Neutrophil (primary cell): ENCODE measurements around the gene RALGAPA2.

Experiments used
- H3K27ac ChIP-seq: fragments of 200-600 bp; sonication (generic); 2 replicates; pipeline ENCODE4 v1.5.1; 2016; ENCODE audit warnings: mild to moderate bottlenecking, moderate library complexity
- H3K27me3 ChIP-seq: fragments of 200-600 bp; sonication (generic); 2 replicates; pipeline ENCODE4 v1.6.0; 2016; ENCODE audit warnings: mild to moderate bottlenecking
- H3K36me3 ChIP-seq: fragments of 200-600 bp; sonication (generic); 2 replicates; pipeline ENCODE4 v1.5.1; 2017
- H3K4me1 ChIP-seq, 2 experiments: fragments of 200-600 bp in 1 of 2; sonication (generic) in 1 of 2; 1 replicate in 1 of 2; 2 replicates in 1 of 2; pipeline versions ENCODE4 v1.5.1 to v1.6.1; 2013 to 2016; ENCODE audit warnings: low read depth in 1 of 2, low read length in 1 of 2, mild to moderate bottlenecking in 1 of 2, moderate library complexity in 1 of 2; ENCODE audit not compliant: control insufficient read depth in 1 of 2, insufficient read depth in 1 of 2
- H3K4me3 ChIP-seq, 2 experiments: fragments of 200-600 bp in 1 of 2; sonication (generic) in 1 of 2; 1 replicate in 1 of 2; 2 replicates in 1 of 2; pipeline ENCODE4 v1.5.1; 2013 to 2016; ENCODE audit warnings: low read depth in 1 of 2, low read length in 1 of 2, mild to moderate bottlenecking in 1 of 2, moderate library complexity in 1 of 2
- H3K9me3 ChIP-seq: fragments of 200-600 bp; sonication (generic); 2 replicates; pipeline ENCODE4 v1.5.1; 2016
- CTCF ChIP-seq: fragments of 200-600 bp; sonication (generic); IDR thresholded peaks from 2 replicates; pipeline ENCODE4 v1.5.1; 2016; ENCODE audit warnings: antibody characterized with exemption

Gene RALGAPA2

DNA sequence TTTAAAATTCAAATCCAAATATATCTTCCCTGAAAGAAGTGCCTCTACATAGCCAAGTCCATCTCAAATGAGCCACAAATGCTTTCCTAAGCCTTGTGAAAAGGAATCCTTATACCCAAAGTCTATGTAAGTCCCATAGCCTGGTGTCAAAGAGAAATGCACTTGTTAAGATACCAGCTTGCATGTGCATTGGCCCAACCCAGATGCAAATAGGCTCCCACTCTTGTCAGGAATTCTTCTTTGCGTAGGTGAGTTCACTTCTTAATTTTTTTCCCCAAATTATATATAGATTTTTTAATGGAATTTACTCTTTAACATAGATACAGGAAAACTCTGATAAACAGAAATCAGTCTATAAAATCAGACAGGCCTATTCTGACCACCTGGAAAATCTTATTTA lies 105.6 kb downstream of the RALGAPA2 start:
- Histone ChIP-seq H3K9me3 (no peaks in the 10 kb centered on the region), H3K4me1 (no peaks in the 10 kb centered on the region), H3K4me3 (no peak overlapping the region), H3K36me3 (peaks cover 69% of the 10 kb centered on the region), H3K27ac (no peak overlapping the region), H3K27me3 (no peaks in the 10 kb centered on the region)
- no peak for TF ChIP-seq CTCF

DNA sequence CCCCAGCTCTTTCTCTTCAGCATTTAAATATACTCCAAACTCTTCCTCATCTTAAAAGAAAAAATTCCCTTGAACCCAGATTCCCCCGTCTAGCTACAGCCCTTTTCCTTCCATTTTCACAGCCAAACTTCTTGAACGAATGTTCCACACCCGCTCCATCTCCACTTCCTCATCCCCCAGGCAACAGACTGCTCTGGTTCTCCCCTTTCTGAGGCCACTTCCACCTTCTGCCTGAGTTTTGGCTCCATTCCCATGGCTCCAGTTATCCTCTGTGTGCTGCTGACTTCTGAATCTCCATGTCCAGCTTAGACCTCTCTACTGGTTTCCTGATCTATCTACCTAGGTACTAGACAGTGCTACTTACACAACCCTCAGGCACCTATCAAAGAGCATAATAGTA lies 106.4 kb downstream of the RALGAPA2 start:
- Histone ChIP-seq H3K9me3 (no peaks in the 10 kb centered on the region), H3K4me3 (no peak overlapping the region), H3K27ac (no peak overlapping the region), H3K4me1 (no peaks in the 10 kb centered on the region), H3K27me3 (no peaks in the 10 kb centered on the region), H3K36me3 (peaks cover 70% of the 10 kb centered on the region)
- TF ChIP-seq CTCF, result no peak

DNA sequence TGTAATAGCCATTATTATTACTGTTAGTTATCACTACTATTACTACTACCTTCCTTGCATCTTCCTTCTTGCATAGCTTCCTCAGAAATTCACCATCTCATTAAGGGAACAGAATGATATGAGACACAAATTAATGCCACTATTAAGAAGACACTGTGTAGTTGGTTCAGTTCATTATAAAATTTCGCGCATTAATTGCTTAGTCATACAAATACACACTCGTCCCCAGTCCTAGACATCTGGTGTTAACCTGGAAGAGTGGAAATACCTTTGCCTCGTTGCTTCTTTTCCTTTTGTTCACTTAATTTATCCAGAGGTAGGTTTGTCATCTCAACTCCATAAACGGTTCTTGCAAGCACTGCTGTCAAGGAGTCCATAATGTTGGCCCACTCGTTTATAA lies 107.5 kb downstream of the RALGAPA2 start:
- H3K27ac ChIP-seq, result no peak overlapping the region
- H3K4me1 ChIP-seq, result no peaks in the 10 kb centered on the region
- H3K27me3 ChIP-seq, result no peaks in the 10 kb centered on the region
- no peak overlapping the region for H3K4me3 ChIP-seq
- H3K36me3 ChIP-seq, result peaks cover 73% of the 10 kb centered on the region
- no peaks in the 10 kb centered on the region for H3K9me3 ChIP-seq
- no peak for TF ChIP-seq CTCF

- Histone ChIP-seq H3K4me3 (no peak overlapping the region), H3K27me3 (no peaks in the 10 kb centered on the region), H3K27ac (no peak overlapping the region), H3K36me3 (peaks cover 73% of the 10 kb centered on the region), H3K4me1 (no peaks in the 10 kb centered on the region), H3K9me3 (no peaks in the 10 kb centered on the region)
- TF ChIP-seq CTCF, result no peak
These were observed 108.1 kb downstream of the RALGAPA2 start for GRCh38 chr20:20604357-20604756.

GRCh38 chr20:20603339-20603990 lies 109.0 kb downstream of the RALGAPA2 start:
- no peaks in the 10 kb centered on the region for H3K27me3 ChIP-seq
- no peaks in the 10 kb centered on the region for H3K4me1 ChIP-seq
- TF ChIP-seq CTCF, result no peak
- no peak overlapping the region for H3K4me3 ChIP-seq
- H3K9me3 ChIP-seq, result no peaks in the 10 kb centered on the region
- no peak overlapping the region for H3K27ac ChIP-seq
- peaks cover 76% of the 10 kb centered on the region for H3K36me3 ChIP-seq

GRCh38 chr20:20597966-20598365 lies 114.5 kb downstream of the RALGAPA2 start:
- no peaks in the 10 kb centered on the region for H3K27me3 ChIP-seq
- no peak for TF ChIP-seq CTCF
- H3K9me3 ChIP-seq, result no peaks in the 10 kb centered on the region
- no peaks in the 10 kb centered on the region for H3K4me1 ChIP-seq
- H3K36me3 ChIP-seq, result peaks cover 83% of the 10 kb centered on the region
- H3K27ac ChIP-seq, result no peak overlapping the region
- no peak overlapping the region for H3K4me3 ChIP-seq
